Measurements from ENCODE around the gene USP11.

The USP11 gene

GRCh38 chrX:47202877-47203276, 29.9 kb upstream of the USP11 start:
- H3K27me3 ChIP-seq (ENCODE audit: control insufficient read depth in 1 of 2, insufficient read depth in 2 of 2, low read length in 2 of 2): peaks cover 0 to 2% of the 10 kb centered on the region in 2 donors
- H3K9me3 ChIP-seq (ENCODE audit: control insufficient read depth in 2 of 2, low read length in 2 of 2): no peaks in the 10 kb centered on the region
- H3K4me3 ChIP-seq (ENCODE audit: low read length in 2 of 2): no peak overlapping the region
- H3K4me1 ChIP-seq (ENCODE audit: control insufficient read depth, insufficient read depth, low read length): peaks cover 12% of the 10 kb centered on the region
- H3K27ac ChIP-seq (ENCODE audit: low read length): no peak overlapping the region
- peaks cover 53 to 90% of the 10 kb centered on the region in 2 donors for H3K36me3 ChIP-seq (ENCODE audit: control insufficient read depth in 2 of 2, insufficient read depth in 2 of 2, low read length in 2 of 2)
- no peak overlapping the region for H3K9ac ChIP-seq (ENCODE audit: low read length in 2 of 2)

DNA sequence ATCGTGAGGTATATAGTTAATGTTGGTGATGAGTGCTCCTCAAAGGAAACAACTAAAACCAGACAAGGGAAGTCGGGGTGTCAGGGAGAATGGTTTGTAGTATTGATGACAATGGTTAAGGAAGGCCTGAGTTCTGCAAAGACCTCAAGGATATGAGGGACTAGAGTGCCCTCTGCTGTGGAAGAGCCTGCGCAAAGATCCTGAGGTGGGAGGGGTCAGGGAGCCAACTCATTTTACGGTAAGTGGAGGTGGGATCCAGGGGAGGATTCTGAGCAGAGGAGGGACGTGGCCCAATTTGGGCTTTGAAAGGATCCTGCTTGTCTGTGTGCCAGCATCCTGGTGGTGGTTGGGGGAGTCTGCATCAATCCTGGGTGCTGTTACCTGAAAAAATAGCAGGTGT, 27.8 kb upstream of the USP11 start:
- Histone ChIP-seq H3K9ac (ENCODE audit: low read length in 2 of 2) (no peak overlapping the region), H3K9me3 (ENCODE audit: control insufficient read depth in 2 of 2, low read length in 2 of 2) (no peaks in the 10 kb centered on the region), H3K4me3 (ENCODE audit: low read length in 2 of 2) (no peak overlapping the region), H3K27me3 (ENCODE audit: control insufficient read depth in 1 of 2, insufficient read depth in 2 of 2, low read length in 2 of 2) (peaks cover 0 to 2% of the 10 kb centered on the region in 2 donors), H3K36me3 (ENCODE audit: control insufficient read depth in 2 of 2, insufficient read depth in 2 of 2, low read length in 2 of 2) (peaks cover 48 to 86% of the 10 kb centered on the region in 2 donors), H3K4me1 (ENCODE audit: control insufficient read depth, insufficient read depth, low read length) (no peaks in the 10 kb centered on the region), H3K27ac (ENCODE audit: low read length) (no peak overlapping the region)

- no peak overlapping the region for H3K27ac ChIP-seq (ENCODE audit: low read length)
- no peak overlapping the region for H3K4me3 ChIP-seq (ENCODE audit: low read length in 2 of 2)
- no peaks in the 10 kb centered on the region for H3K4me1 ChIP-seq (ENCODE audit: control insufficient read depth, insufficient read depth, low read length)
- H3K9ac ChIP-seq (ENCODE audit: low read length in 2 of 2): no peak overlapping the region
- H3K36me3 ChIP-seq (ENCODE audit: control insufficient read depth in 2 of 2, insufficient read depth in 2 of 2, low read length in 2 of 2): peaks cover 44 to 86% of the 10 kb centered on the region in 2 donors
- peaks cover 0 to 2% of the 10 kb centered on the region in 2 donors for H3K27me3 ChIP-seq (ENCODE audit: control insufficient read depth in 1 of 2, insufficient read depth in 2 of 2, low read length in 2 of 2)
- H3K9me3 ChIP-seq (ENCODE audit: control insufficient read depth in 2 of 2, low read length in 2 of 2): no peaks in the 10 kb centered on the region
These were observed 26.5 kb upstream of the USP11 start for GRCh38 chrX:47206316-47206715.

- no peak overlapping the region for H3K9ac ChIP-seq (ENCODE audit: low read length in 2 of 2)
- H3K27me3 ChIP-seq (ENCODE audit: control insufficient read depth in 1 of 2, insufficient read depth in 2 of 2, low read length in 2 of 2): no peaks in the 10 kb centered on the region
- no peak overlapping the region for H3K27ac ChIP-seq (ENCODE audit: low read length)
- no peaks in the 10 kb centered on the region for H3K4me1 ChIP-seq (ENCODE audit: control insufficient read depth, insufficient read depth, low read length)
- H3K4me3 ChIP-seq (ENCODE audit: low read length in 2 of 2): no peak overlapping the region
- peaks cover 41 to 83% of the 10 kb centered on the region in 2 donors for H3K36me3 ChIP-seq (ENCODE audit: control insufficient read depth in 2 of 2, insufficient read depth in 2 of 2, low read length in 2 of 2)
- no peaks in the 10 kb centered on the region for H3K9me3 ChIP-seq (ENCODE audit: control insufficient read depth in 2 of 2, low read length in 2 of 2)
These were observed 24.7 kb upstream of the USP11 start for GRCh38 chrX:47208108-47208507.

DNA sequence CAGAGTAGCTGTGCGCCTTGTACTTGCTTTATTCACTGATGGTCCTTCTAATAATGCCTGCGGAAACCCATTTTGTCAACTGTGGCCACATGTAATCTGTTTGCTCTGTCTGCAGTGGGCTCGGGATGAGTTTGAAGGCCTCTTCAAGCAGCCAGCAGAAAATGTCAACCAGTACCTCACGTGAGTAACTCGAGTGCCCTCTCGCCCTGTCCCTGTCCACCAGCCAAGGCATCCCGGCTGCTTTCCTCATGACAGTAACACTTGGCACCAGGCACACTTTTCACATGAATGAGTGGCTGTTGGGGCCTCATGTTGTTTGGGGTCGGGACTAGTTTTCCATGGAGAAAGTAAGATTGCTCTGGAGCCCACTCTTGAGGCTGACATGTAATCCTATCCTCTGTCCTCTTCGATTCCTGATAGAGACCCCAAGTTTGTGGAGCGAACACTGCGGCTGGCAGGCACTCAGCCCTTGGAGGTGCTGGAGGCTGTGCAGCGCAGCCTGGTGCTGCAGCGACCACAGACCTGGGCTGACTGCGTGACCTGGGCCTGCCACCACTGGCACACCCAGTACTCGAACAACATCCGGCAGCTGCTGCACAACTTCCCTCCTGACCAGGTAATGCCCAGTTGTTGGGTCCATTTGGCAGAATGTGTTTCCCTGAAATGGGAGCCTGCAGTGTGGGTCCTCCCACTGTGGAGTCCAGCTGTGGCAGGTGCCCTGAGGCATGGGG, 23.1 kb upstream of the USP11 start:
- Histone ChIP-seq H3K36me3 (ENCODE audit: control insufficient read depth in 2 of 2, insufficient read depth in 2 of 2, low read length in 2 of 2) (peaks cover 52 to 81% of the 10 kb centered on the region in 2 donors), H3K9me3 (ENCODE audit: control insufficient read depth in 2 of 2, low read length in 2 of 2) (no peaks in the 10 kb centered on the region), H3K9ac (ENCODE audit: low read length in 2 of 2) (no peak overlapping the region), H3K4me3 (ENCODE audit: low read length in 2 of 2) (no peak overlapping the region), H3K4me1 (ENCODE audit: control insufficient read depth, insufficient read depth, low read length) (no peaks in the 10 kb centered on the region), H3K27ac (ENCODE audit: low read length) (no peak overlapping the region), H3K27me3 (ENCODE audit: control insufficient read depth in 1 of 2, insufficient read depth in 2 of 2, low read length in 2 of 2) (no peaks in the 10 kb centered on the region)

- Histone ChIP-seq H3K4me3 (ENCODE audit: low read length in 2 of 2) (no peak overlapping the region), H3K9me3 (ENCODE audit: control insufficient read depth in 2 of 2, low read length in 2 of 2) (no peaks in the 10 kb centered on the region), H3K4me1 (ENCODE audit: control insufficient read depth, insufficient read depth, low read length) (no peaks in the 10 kb centered on the region), H3K9ac (ENCODE audit: low read length in 2 of 2) (no peak overlapping the region), H3K36me3 (ENCODE audit: control insufficient read depth in 2 of 2, insufficient read depth in 2 of 2, low read length in 2 of 2) (peaks cover 60 to 82% of the 10 kb centered on the region in 2 donors), H3K27ac (ENCODE audit: low read length) (no peak overlapping the region), H3K27me3 (ENCODE audit: control insufficient read depth in 1 of 2, insufficient read depth in 2 of 2, low read length in 2 of 2) (no peaks in the 10 kb centered on the region)
These were observed 22.0 kb upstream of the USP11 start for GRCh38 chrX:47210661-47211425.

GRCh38 chrX:47212381-47213293, 20.2 kb upstream of the USP11 start:
- peaks cover 57 to 74% of the 10 kb centered on the region in 2 donors for H3K36me3 ChIP-seq (ENCODE audit: control insufficient read depth in 2 of 2, insufficient read depth in 2 of 2, low read length in 2 of 2)
- no peak overlapping the region for H3K9ac ChIP-seq (ENCODE audit: low read length in 2 of 2)
- H3K9me3 ChIP-seq (ENCODE audit: control insufficient read depth in 2 of 2, low read length in 2 of 2): no peaks in the 10 kb centered on the region
- H3K4me3 ChIP-seq (ENCODE audit: low read length in 2 of 2): no peak overlapping the region
- H3K4me1 ChIP-seq (ENCODE audit: control insufficient read depth, insufficient read depth, low read length): peaks cover 12% of the 10 kb centered on the region
- H3K27me3 ChIP-seq (ENCODE audit: control insufficient read depth in 1 of 2, insufficient read depth in 2 of 2, low read length in 2 of 2): no peaks in the 10 kb centered on the region
- no peak overlapping the region for H3K27ac ChIP-seq (ENCODE audit: low read length)

DNA sequence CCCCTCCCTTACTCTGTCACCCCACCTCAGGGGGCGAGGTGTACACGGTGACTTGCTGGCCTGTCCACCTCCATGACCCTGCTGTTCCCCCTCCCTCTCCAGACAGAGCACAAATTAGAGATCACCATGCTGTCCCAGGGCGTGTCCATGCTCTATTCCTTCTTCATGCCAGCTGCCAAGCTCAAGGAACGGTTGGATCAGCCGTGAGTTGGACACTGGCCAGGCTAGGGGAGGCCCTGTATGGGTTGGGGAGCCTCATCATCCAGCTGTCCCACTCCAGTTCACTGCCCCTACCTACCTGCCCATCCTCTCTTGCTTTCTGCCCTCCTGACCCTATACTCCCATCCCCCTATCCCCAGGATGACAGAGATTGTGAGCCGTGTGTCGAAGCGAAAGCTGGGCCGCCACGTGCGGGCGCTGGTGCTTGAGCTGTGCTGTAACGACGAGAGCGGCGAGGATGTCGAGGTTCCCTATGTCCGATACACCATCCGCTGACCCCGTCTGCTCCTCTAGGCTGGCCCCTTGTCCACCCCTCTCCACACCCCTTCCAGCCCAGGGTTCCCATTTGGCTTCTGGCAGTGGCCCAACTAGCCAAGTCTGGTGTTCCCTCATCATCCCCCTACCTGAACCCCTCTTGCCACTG, 18.3 kb upstream of the USP11 start:
- peaks cover 51 to 62% of the 10 kb centered on the region in 2 donors for H3K36me3 ChIP-seq (ENCODE audit: control insufficient read depth in 2 of 2, insufficient read depth in 2 of 2, low read length in 2 of 2)

DNA sequence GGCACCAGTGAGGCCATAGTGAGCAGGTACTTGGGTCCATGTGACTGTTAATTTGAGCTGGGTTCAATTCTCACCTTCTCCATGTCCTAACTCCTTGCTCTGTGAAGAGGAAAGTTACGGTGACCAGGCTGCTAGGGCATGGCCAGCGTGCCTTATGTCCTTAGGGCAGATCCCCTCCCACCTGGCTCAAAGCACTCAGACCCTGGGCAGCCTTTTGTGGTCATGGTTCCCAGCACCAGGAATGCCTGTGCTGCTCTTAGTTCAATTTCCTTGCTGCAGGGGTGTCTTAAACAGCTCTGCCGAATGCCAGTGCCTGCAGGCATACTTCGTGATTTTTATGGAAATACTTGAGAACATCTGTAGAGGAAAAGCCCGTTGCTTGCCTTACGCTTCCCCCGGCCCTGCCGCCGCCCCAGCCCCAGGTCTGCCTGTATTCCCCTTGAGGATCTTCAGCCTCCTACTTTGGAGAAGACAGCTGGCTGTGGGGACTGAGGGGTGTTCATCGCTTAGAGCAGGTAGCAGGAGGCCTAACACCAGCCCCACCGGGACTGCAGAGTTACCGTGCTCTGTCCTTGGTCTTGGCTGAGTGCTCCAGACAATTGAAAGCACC, 17.4 kb upstream of the USP11 start:
- H3K27ac ChIP-seq (ENCODE audit: low read length): no peak overlapping the region
- H3K36me3 ChIP-seq (ENCODE audit: control insufficient read depth in 2 of 2, insufficient read depth in 2 of 2, low read length in 2 of 2): peaks cover 46 to 54% of the 10 kb centered on the region in 2 donors
- no peaks in the 10 kb centered on the region for H3K9me3 ChIP-seq (ENCODE audit: control insufficient read depth in 2 of 2, low read length in 2 of 2)
- peaks cover 29% of the 10 kb centered on the region for H3K4me1 ChIP-seq (ENCODE audit: control insufficient read depth, insufficient read depth, low read length)
- no peaks in the 10 kb centered on the region for H3K27me3 ChIP-seq (ENCODE audit: control insufficient read depth in 1 of 2, insufficient read depth in 2 of 2, low read length in 2 of 2)
- no peak overlapping the region for H3K9ac ChIP-seq (ENCODE audit: low read length in 2 of 2)
- no peak overlapping the region for H3K4me3 ChIP-seq (ENCODE audit: low read length in 2 of 2)

More for the DNA sequence above, 18.3 kb upstream of the USP11 start:
- Histone ChIP-seq H3K4me3 (ENCODE audit: low read length in 2 of 2) (no peak overlapping the region), H3K4me1 (ENCODE audit: control insufficient read depth, insufficient read depth, low read length) (peaks cover 20% of the 10 kb centered on the region), H3K9me3 (ENCODE audit: control insufficient read depth in 2 of 2, low read length in 2 of 2) (no peaks in the 10 kb centered on the region), H3K9ac (ENCODE audit: low read length in 2 of 2) (no peak overlapping the region), H3K27ac (ENCODE audit: low read length) (no peak overlapping the region), H3K27me3 (ENCODE audit: control insufficient read depth in 1 of 2, insufficient read depth in 2 of 2, low read length in 2 of 2) (no peaks in the 10 kb centered on the region)

Data from stomach smooth muscle (tissue), 2 donors.